Kidney (tissue), 14 donors: ENCODE results near the gene JAKMIP3. TPM values are rescaled to one million over a fixed set of nuclear protein-coding genes. Genes with fewer than 3 reads are reported as not detected.

Experiments
- DNase-seq, 5 donors: peaks; one replicate each; pipeline ENCODE4 v3.0.0-alpha.2; 2013 to 2020
- FAIRE-seq: peaks from 2 replicates; lab custom pipeline; 2012; peaks lifted over from hg19 to GRCh38; lab: Jason Lieb, UNC
- H3K27ac ChIP-seq, 2 donors: one replicate each; pipeline ENCODE4 v1.7.0; 2013; ENCODE audit warnings: low read depth in 2 of 2, low read length in 2 of 2, inconsistent platforms in 1 of 2
- H3K27me3 ChIP-seq: one replicate; pipeline ENCODE4 v1.7.1; 2013; ENCODE audit warnings: low read length, inconsistent platforms; ENCODE audit not compliant: control insufficient read depth, insufficient read depth
- H3K36me3 ChIP-seq, 3 donors: one replicate each; pipeline versions ENCODE4 v1.7.0 to v1.7.1; 2013; ENCODE audit warnings: low read length in 3 of 3, control low read depth in 1 of 3, inconsistent platforms in 1 of 3; ENCODE audit not compliant: insufficient read depth in 3 of 3, control insufficient read depth in 2 of 3
- H3K4me1 ChIP-seq, 3 donors: one replicate each; pipeline versions ENCODE4 v1.7.0 to v1.7.1; 2013; ENCODE audit warnings: low read length in 3 of 3, inconsistent platforms in 1 of 3, low read depth in 1 of 3; ENCODE audit not compliant: control insufficient read depth in 2 of 3, insufficient read depth in 2 of 3
- H3K4me3 ChIP-seq, 3 donors: one replicate each; pipeline versions ENCODE4 v1.7.0 to v1.8.1; 2013; ENCODE audit warnings: low read length in 3 of 3, control low read depth in 1 of 3, inconsistent platforms in 1 of 3
- H3K9ac ChIP-seq, 3 donors: one replicate each; pipeline versions ENCODE4 v1.7.0 to v1.7.1; 2013; ENCODE audit warnings: low read length in 3 of 3, control low read depth in 1 of 3, inconsistent platforms in 1 of 3
- H3K9me3 ChIP-seq, 3 donors: one replicate each; pipeline versions ENCODE4 v1.7.0 to v1.7.1; 2013; ENCODE audit warnings: low read length in 3 of 3, control low read depth in 1 of 3, inconsistent platforms in 1 of 3; ENCODE audit not compliant: control insufficient read depth in 2 of 3, insufficient read depth in 1 of 3
- intact Hi-C: fragments of 100-400 bp; cut with DNase I; formaldehyde crosslinking; loops from one replicate; pipeline ENCODE4 v1.11.1; 2022
- polyA plus RNA-seq: library from polyadenylated mRNA; stranded (reverse); fragments of 350-450 nt; fragmentation: Illumina TruSeq; extraction: RNeasy Lipid Tissue Mini Kit (QIAGEN cat#74804); gene quantifications from one replicate; pipeline ENCODE4 v1.2.3, GENCODE V29; 2014; ENCODE audit warnings: low read depth, low replicate concordance; ENCODE audit not compliant: insufficient read depth
- total RNA-seq: library from RNA; stranded (reverse); fragmentation: NEBNext Ultra II Directional; extraction: Animal tissue kit (Norgen Biotek cat#: 25700); gene quantifications from one replicate; pipeline ENCODE4 v1.2.1, GENCODE V29; 2021
- TF ChIP-seq, protein P1 (sequence below): IDR thresholded peaks from 3 replicates; pipeline ENCODE4 v1.5.1; 2012; ENCODE audit warnings: mild to moderate bottlenecking, moderate library complexity, borderline replicate concordance; ENCODE audit not compliant: insufficient read depth; ENCODE audit errors: extremely low read depth
- donor health status: control.
- donor health status: control.
- donor health status: control.
- donor health status: control.
- donor health status: control.
- donor health status: DM: yes; HTN: yes; CAD: no.
- donor health status: Normal renal cell carcinoma (clear cell type).

The JAKMIP3 gene
- total and polyA plus RNA-seq, 2 donors from 2014 or later, result 0.13 to 0.16 TPM

- H3K36me3 ChIP-seq, result no peaks in the 10 kb centered on the region
Measured at GRCh38 chr10:132066812-132067211, 1.1 kb downstream of the JAKMIP3 start.

DNA sequence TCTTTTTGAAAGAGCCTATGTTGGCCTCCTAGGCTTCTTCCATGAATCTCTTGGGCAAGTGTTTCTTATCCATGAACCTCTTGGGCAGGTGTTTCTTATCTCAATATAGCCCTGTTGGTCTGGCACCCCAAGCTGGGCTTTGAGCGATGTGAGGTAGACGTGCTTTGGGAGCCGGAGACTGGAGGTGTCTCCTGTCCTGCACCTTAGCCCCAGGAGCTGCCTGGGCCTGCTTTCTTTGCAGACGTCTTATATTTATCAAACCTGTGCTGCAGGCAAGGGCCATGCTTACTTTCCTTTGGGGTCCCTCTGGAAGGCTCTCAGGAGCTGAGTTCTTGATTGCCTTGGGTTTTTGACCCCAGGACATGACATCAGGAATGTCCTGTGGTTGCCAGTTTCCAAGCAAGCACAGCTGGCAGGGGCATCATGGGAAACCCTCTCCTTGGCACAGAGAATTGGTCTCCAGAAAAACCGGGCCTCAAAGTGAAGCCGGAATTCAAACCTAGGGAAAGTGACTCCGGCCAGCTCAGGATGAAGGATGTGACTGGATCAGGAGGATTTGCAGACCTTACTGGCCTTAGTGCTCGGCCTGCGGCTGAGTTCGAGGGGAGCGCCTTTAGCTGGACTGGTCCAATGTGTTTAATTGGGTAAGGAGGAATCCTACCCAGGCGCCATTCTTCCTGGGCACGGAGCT, 2.8 kb downstream of the JAKMIP3 start:
- Histone ChIP-seq H3K4me1 (peaks cover 0 to 10% (median 0%) of the 10 kb centered on the region in 3 donors), H3K9me3 (no peaks in the 10 kb centered on the region), H3K36me3 (no peaks in the 10 kb centered on the region), H3K27ac (no peak overlapping the region), H3K27me3 (no peaks in the 10 kb centered on the region), H3K4me3 (no peak overlapping the region), H3K9ac (no peak overlapping the region)
- TF ChIP-seq, protein P1, sequence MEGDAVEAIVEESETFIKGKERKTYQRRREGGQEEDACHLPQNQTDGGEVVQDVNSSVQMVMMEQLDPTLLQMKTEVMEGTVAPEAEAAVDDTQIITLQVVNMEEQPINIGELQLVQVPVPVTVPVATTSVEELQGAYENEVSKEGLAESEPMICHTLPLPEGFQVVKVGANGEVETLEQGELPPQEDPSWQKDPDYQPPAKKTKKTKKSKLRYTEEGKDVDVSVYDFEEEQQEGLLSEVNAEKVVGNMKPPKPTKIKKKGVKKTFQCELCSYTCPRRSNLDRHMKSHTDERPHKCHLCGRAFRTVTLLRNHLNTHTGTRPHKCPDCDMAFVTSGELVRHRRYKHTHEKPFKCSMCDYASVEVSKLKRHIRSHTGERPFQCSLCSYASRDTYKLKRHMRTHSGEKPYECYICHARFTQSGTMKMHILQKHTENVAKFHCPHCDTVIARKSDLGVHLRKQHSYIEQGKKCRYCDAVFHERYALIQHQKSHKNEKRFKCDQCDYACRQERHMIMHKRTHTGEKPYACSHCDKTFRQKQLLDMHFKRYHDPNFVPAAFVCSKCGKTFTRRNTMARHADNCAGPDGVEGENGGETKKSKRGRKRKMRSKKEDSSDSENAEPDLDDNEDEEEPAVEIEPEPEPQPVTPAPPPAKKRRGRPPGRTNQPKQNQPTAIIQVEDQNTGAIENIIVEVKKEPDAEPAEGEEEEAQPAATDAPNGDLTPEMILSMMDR, result no peak
- intact Hi-C loops, result no loop called here
- DNase-seq, result no peak
- no peak for FAIRE-seq

More at GRCh38 chr10:132066812-132067211, 1.1 kb downstream of the JAKMIP3 start:
- DNase-seq (no peak), FAIRE-seq (no peak)
- intact Hi-C loops, result no loop called here
- H3K4me1 ChIP-seq, result peaks cover 0 to 10% (median 0%) of the 10 kb centered on the region in 3 donors
- H3K9me3 ChIP-seq, result no peaks in the 10 kb centered on the region
- H3K27ac ChIP-seq, result no peak overlapping the region
- TF ChIP-seq, protein P1, result no peak
- H3K4me3 ChIP-seq, result no peak overlapping the region
- no peaks in the 10 kb centered on the region for H3K27me3 ChIP-seq
- no peak overlapping the region for H3K9ac ChIP-seq

GRCh38 chr10:132069122-132069848, 3.5 kb downstream of the JAKMIP3 start:
- intact Hi-C loops, result no loop called here
- no peak for FAIRE-seq
- H3K9ac ChIP-seq, result no peak overlapping the region
- H3K9me3 ChIP-seq, result no peaks in the 10 kb centered on the region
- H3K27me3 ChIP-seq, result no peaks in the 10 kb centered on the region
- H3K4me3 ChIP-seq, result no peak overlapping the region
- no peaks in the 10 kb centered on the region for H3K36me3 ChIP-seq
- H3K4me1 ChIP-seq, result peaks cover 0 to 10% (median 0%) of the 10 kb centered on the region in 3 donors
- DNase-seq, result no peak
- H3K27ac ChIP-seq, result no peak overlapping the region
- TF ChIP-seq, protein P1, result no peak
